ENCODE measurements around the gene FAM217A. TPM values are rescaled to one million over a fixed set of nuclear protein-coding genes. Genes with fewer than 3 reads are reported as not detected.

Gene FAM217A
- total and polyA plus RNA-seq, 10 of the 15 experiments (the other 5 are each of a cell fraction or from before 2014, with no cell fraction given), result 0.09 to 0.11 TPM; not detected in 8

- in situ Hi-C loops (cut with MboI), result no loop called here
- H4K20me1 ChIP-seq (ENCODE audit: control insufficient read depth, insufficient read depth), result no peaks in the 10 kb centered on the region
- H3K9ac ChIP-seq (ENCODE audit: control insufficient read depth, insufficient read depth, low read length), result no peak overlapping the region
- ATAC-seq, result no peak
- peaks cover 5 to 42% of the 10 kb centered on the region in 2 experiments for H3K36me3 ChIP-seq (ENCODE audit: control insufficient read depth in 2 of 2, insufficient read depth in 2 of 2, low read length in 1 of 2)
- ChIA-PET SMC1A (ENCODE audit: uncharacterized antibody, unreplicated experiment) (interaction anchor here (1.7 kb wide), 1 partner anchor 25 kb away, joined by 7 read pairs; no protein-coding TSS in a partner anchor), RAD21 (ENCODE audit: unreplicated experiment) (interaction anchor here (1.0 to 1.3 kb wide), 2 partner anchors 96 to 151 kb away, joined by 3 to 4 read pairs; no protein-coding TSS in a partner anchor), POLR2A (interaction anchor here (0.6 kb wide), 1 partner anchor 1261 kb away, joined by 4 read pairs; no protein-coding TSS in a partner anchor), CTCF (no interaction called here)
- H3K79me2 ChIP-seq (ENCODE audit: control insufficient read depth, insufficient read depth, low read length), result no peaks in the 10 kb centered on the region
- no peak for DNase-seq (ENCODE audit: low read depth, low spot score)
- no peak overlapping the region for H3K4me2 ChIP-seq (ENCODE audit: control insufficient read depth, insufficient read depth)
- no peak for FAIRE-seq
- H3K4me1 ChIP-seq (ENCODE audit: control insufficient read depth, insufficient read depth, low read length), result no peaks in the 10 kb centered on the region
- H2AFZ ChIP-seq (ENCODE audit: control insufficient read depth, low read depth, low read length), result no peak overlapping the region
- no peaks in the 10 kb centered on the region for H3K9me3 ChIP-seq (replicated peaks; ENCODE audit: control insufficient read depth, insufficient read depth, low read length)
- H3K27me3 ChIP-seq (replicated peaks in 1 of 2; ENCODE audit: control insufficient read depth in 2 of 2, insufficient read depth in 2 of 2, low read length in 1 of 2), result no peaks in the 10 kb centered on the region
- WGBS (ENCODE audit: insufficient coverage, insufficient replicate concordance, low lambda C conversion rate, missing lambda C conversion rate), result 74% methylated on average over 4 of the region's 4 CpGs
- H3K4me3 ChIP-seq, result no peak overlapping the region
- no TSS peak for BruUV-seq (replicated peaks)
- TF ChIP-seq EGR1 (IDR thresholded peaks at IDR 0.05; ENCODE audit: borderline replicate concordance in 1 of 2, low read depth in 2 of 2, low read length in 2 of 2) (no peak), RFX5 (IDR thresholded peaks at IDR 0.05; ENCODE audit: low read depth, low read length) (no peak), IRF4 (IDR thresholded peaks at IDR 0.05; ENCODE audit: low read depth, low read length) (no peak), ZNF622 (IDR thresholded peaks at IDR 0.05) (no peak), SREBF1 (IDR thresholded peaks at IDR 0.05; ENCODE audit: low read length) (no peak), NFIC (IDR thresholded peaks at IDR 0.05; ENCODE audit: low read depth, low read length) (no peak)
- TF ChIP-seq, protein P1, sequence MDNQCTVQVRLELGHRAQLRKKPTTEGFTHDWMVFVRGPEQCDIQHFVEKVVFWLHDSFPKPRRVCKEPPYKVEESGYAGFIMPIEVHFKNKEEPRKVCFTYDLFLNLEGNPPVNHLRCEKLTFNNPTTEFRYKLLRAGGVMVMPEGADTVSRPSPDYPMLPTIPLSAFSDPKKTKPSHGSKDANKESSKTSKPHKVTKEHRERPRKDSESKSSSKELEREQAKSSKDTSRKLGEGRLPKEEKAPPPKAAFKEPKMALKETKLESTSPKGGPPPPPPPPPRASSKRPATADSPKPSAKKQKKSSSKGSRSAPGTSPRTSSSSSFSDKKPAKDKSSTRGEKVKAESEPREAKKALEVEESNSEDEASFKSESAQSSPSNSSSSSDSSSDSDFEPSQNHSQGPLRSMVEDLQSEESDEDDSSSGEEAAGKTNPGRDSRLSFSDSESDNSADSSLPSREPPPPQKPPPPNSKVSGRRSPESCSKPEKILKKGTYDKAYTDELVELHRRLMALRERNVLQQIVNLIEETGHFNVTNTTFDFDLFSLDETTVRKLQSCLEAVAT (IDR thresholded peaks at IDR 0.05), result no peak
- H3K27ac ChIP-seq (ENCODE audit: control insufficient read depth, insufficient read depth), result no peak overlapping the region
- intact Hi-C loops (cut with micrococcal nuclease; ENCODE audit: unreplicated experiment), result no loop called here
Observed at GRCh38 chr6:4059115-4059777, 19.7 kb downstream of the FAM217A start.

Measured in GM12878 (cell line).